ENCODE data around the gene FAM118B.

DNA sequence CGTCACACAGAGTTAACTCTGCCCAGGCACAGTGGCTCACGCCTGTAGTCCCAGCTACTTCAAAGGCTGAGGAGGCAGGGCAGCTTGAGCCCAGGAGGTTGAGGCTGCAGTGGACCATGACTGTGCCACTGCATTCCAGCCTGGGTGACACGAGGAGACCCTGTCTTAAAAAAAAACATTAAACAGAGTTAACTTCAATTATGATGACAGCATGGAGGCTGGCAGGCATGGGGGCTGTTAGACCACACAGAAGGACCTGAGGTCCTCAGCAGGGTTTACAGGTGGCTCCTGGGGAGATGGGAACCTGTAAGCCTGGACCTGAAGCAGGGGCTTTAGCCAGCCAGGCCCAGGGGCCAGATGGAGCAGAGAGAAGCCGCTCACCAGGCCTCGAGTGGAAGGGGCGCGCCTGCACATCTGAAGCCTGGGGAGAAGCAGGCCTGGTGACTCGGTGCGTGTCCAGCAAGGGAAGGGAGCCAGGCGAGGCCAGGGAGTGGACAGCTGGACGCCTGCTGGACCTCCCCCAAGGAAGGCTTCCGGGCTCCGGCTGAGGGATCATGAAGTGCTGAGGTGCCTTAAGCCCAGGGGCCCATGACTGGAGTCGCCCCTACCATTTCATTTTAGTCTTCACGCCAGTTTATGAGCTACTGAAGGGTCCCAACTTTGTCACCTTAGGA lies 25.4 kb upstream of the FAM118B start:
- TF ChIP-seq, protein P1, sequence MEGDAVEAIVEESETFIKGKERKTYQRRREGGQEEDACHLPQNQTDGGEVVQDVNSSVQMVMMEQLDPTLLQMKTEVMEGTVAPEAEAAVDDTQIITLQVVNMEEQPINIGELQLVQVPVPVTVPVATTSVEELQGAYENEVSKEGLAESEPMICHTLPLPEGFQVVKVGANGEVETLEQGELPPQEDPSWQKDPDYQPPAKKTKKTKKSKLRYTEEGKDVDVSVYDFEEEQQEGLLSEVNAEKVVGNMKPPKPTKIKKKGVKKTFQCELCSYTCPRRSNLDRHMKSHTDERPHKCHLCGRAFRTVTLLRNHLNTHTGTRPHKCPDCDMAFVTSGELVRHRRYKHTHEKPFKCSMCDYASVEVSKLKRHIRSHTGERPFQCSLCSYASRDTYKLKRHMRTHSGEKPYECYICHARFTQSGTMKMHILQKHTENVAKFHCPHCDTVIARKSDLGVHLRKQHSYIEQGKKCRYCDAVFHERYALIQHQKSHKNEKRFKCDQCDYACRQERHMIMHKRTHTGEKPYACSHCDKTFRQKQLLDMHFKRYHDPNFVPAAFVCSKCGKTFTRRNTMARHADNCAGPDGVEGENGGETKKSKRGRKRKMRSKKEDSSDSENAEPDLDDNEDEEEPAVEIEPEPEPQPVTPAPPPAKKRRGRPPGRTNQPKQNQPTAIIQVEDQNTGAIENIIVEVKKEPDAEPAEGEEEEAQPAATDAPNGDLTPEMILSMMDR (IDR thresholded peaks at IDR 0.05): no peak
- TF ChIP-seq POLR2AphosphoS5 (IDR thresholded peaks at IDR 0.05): no peak
